ENCODE results near the gene CNPPD1. TPM values are rescaled to one million over a fixed set of nuclear protein-coding genes. Genes with fewer than 3 reads are reported as not detected.

Gene CNPPD1
- total and polyA plus RNA-seq, 2 of the 8 experiments (the other 6 are each of a cell fraction or from before 2014, with no cell fraction given) = 32.9 to 35.9 TPM

- ChIA-PET POLR2A (ENCODE audit: partially characterized antibody) (interaction anchor here (0.6 to 1.5 kb wide), 7 partner anchors 11 to 50 kb away, joined by 3 to 7 read pairs (median 3); partner anchors contain the start of genes ANKZF1, ATG9A, GLB1L and STK16), CTCF (ENCODE audit: partially characterized antibody) (interaction anchor here (0.9 to 1.1 kb wide), 2 partner anchors 41 to 64 kb away, joined by 4 read pairs; no protein-coding TSS in a partner anchor)
- Histone ChIP-seq H3K9ac (replicated peaks in 1 of 4; ENCODE audit: extremely low read depth in 1 of 4, low read depth in 3 of 4, low read length in 3 of 4) (no peak overlapping the region), H2BK12ac (ENCODE audit: low read depth, low read length) (no peak overlapping the region), H3K4me2 (ENCODE audit: insufficient read depth in 1 of 2, low read depth in 2 of 2, low read length in 2 of 2) (no peak overlapping the region), H4K5ac (ENCODE audit: insufficient read length, low read depth, low read length) (no peak overlapping the region), H2BK15ac (ENCODE audit: low read length) (no peak overlapping the region), H3K4me1 (replicated peaks in 1 of 4; ENCODE audit: control insufficient read depth in 3 of 4, insufficient read depth in 4 of 4, low read length in 3 of 4) (peaks cover 0 to 2% (median 0%) of the 10 kb centered on the region in 4 experiments; a peak in 2 of 7 replicates), H4K8ac (ENCODE audit: extremely low read depth, insufficient read depth, low read length) (no peak overlapping the region), H3K4me3 (ENCODE audit: extremely low read depth in 1 of 4, insufficient read depth in 2 of 4, low read depth in 3 of 4, low read length in 4 of 4) (no peak overlapping the region), H3K27ac (ENCODE audit: low read depth, low read length) (no peak overlapping the region), H3K56ac (replicated peaks; ENCODE audit: insufficient read length, low read depth, low read length) (no peak overlapping the region), H4K20me1 (replicated peaks in 1 of 2; ENCODE audit: control insufficient read depth in 1 of 2, insufficient read depth in 2 of 2, low read length in 2 of 2) (peaks cover 0 to 2% of the 10 kb centered on the region in 2 experiments), H2AK5ac (ENCODE audit: low read depth, low read length) (no peak overlapping the region), H3K23ac (ENCODE audit: insufficient read length) (no peak overlapping the region), H3K79me2 (ENCODE audit: control insufficient read depth in 1 of 2, insufficient read depth in 2 of 2, low read length in 2 of 2) (no peaks in the 10 kb centered on the region), H3K79me1 (ENCODE audit: low read depth, low read length) (no peaks in the 10 kb centered on the region), H2BK20ac (ENCODE audit: low read length) (no peak overlapping the region), H2AFZ (ENCODE audit: low read length) (no peak overlapping the region), H4K91ac (replicated peaks; ENCODE audit: insufficient read length, low read length) (no peak overlapping the region), H3K36me3 (ENCODE audit: control insufficient read depth in 2 of 4, insufficient read depth in 4 of 4, low read length in 3 of 4) (peaks cover 14 to 57% (median 29%) of the 10 kb centered on the region in 4 experiments), H3K23me2 (ENCODE audit: low read depth, low read length) (peaks cover 2% of the 10 kb centered on the region), H3K4ac (replicated peaks; ENCODE audit: insufficient read length, low read depth, low read length) (no peak overlapping the region), H2BK120ac (replicated peaks; ENCODE audit: low read depth, low read length) (no peak overlapping the region), H3K9me3 (ENCODE audit: insufficient read depth in 2 of 2, low read depth in 1 of 2, low read length in 1 of 2) (no peaks in the 10 kb centered on the region), H2BK5ac (ENCODE audit: low read depth, low read length) (no peak overlapping the region), H3K14ac (ENCODE audit: insufficient read length) (no peak overlapping the region), H3K18ac (ENCODE audit: extremely low read depth, low read length) (no peak overlapping the region), H3K27me3 (replicated peaks in 1 of 4; ENCODE audit: control insufficient read depth in 3 of 4, extremely low read depth in 1 of 4, insufficient read depth in 3 of 4, low read length in 3 of 4) (no peaks in the 10 kb centered on the region)
- no peak for DNase-seq (ENCODE audit: low read depth in 1 of 2, low spot score in 2 of 2)
- FAIRE-seq = no peak
- WGBS, 2 experiments (ENCODE audit: extremely low coverage in 1 of 2, insufficient coverage in 1 of 2, insufficient read length in 1 of 2, insufficient replicate concordance in 2 of 2, low coverage in 1 of 2, low lambda C conversion rate in 2 of 2, missing lambda C conversion rate in 1 of 2) = 98% methylated on average over 8 of the region's 8 CpGs; no CpG with 5 or more reads in 1 of the 2 experiments
- no peak for TF ChIP-seq TAF1 (IDR thresholded peaks at IDR 0.05; ENCODE audit: low read depth, low read length)
- TF ChIP-seq RBBP5 (IDR thresholded peaks at IDR 0.05; ENCODE audit: borderline replicate concordance, low read depth, low read length) = no peak
- no peak for TF ChIP-seq POLR2A (IDR thresholded peaks at IDR 0.05; ENCODE audit: control extremely low read depth in 1 of 2, low read depth in 2 of 2, low read length in 2 of 2)
- TF ChIP-seq RFX5 (IDR thresholded peaks at IDR 0.05; ENCODE audit: borderline replicate concordance, low read depth, low read length) = no peak
- no peak for TF ChIP-seq ZNF274 (IDR thresholded peaks at IDR 0.05; ENCODE audit: borderline replicate concordance, extremely low read depth, low read length)
- TF ChIP-seq EGR1 (IDR thresholded peaks at IDR 0.05; ENCODE audit: borderline replicate concordance, low read depth, low read length) = no peak
- no peak for TF ChIP-seq RNF2 (IDR thresholded peaks at IDR 0.05; ENCODE audit: borderline replicate concordance, low read depth, low read length, missing control alignments, poor library complexity, severe bottlenecking)
- TF ChIP-seq EZH2 (IDR thresholded peaks at IDR 0.05; ENCODE audit: low read depth, low read length, severe bottlenecking) = no peak
- no peak for TF ChIP-seq PHF8 (conservative IDR thresholded peaks at IDR 0.05; ENCODE audit: low read depth, low read length)
- TF ChIP-seq FOSL1 (IDR thresholded peaks at IDR 0.05; ENCODE audit: insufficient read depth, low read depth, low read length) = no peak
- TF ChIP-seq CTCF (IDR thresholded peaks at IDR 0.05; ENCODE audit: control extremely low read depth in 1 of 3, insufficient read depth in 1 of 3, low read depth in 1 of 3, low read length in 3 of 3) = no peak
Observed at GRCh38 chr2:219213026-219213415, 36.3 kb upstream of the CNPPD1 start.

Measured in H1 (cell line).